ENCODE measurements around the gene GPR108.

- TF ChIP-seq, protein P1, sequence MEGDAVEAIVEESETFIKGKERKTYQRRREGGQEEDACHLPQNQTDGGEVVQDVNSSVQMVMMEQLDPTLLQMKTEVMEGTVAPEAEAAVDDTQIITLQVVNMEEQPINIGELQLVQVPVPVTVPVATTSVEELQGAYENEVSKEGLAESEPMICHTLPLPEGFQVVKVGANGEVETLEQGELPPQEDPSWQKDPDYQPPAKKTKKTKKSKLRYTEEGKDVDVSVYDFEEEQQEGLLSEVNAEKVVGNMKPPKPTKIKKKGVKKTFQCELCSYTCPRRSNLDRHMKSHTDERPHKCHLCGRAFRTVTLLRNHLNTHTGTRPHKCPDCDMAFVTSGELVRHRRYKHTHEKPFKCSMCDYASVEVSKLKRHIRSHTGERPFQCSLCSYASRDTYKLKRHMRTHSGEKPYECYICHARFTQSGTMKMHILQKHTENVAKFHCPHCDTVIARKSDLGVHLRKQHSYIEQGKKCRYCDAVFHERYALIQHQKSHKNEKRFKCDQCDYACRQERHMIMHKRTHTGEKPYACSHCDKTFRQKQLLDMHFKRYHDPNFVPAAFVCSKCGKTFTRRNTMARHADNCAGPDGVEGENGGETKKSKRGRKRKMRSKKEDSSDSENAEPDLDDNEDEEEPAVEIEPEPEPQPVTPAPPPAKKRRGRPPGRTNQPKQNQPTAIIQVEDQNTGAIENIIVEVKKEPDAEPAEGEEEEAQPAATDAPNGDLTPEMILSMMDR (IDR thresholded peaks at IDR 0.05), result no peak
- TF ChIP-seq POLR2A (IDR thresholded peaks at IDR 0.05), result no peak
These were observed 45.4 kb downstream of the GPR108 start for GRCh38 chr19:6692027-6692426.

Measured in esophagus squamous epithelium (tissue), 4 donors.